Endodermal cell (in vitro differentiated cells): ENCODE measurements around the gene MALL. TPM values are rescaled to one million over a fixed set of nuclear protein-coding genes. Genes with fewer than 3 reads are reported as not detected.

Source experiments
- DNase-seq: peaks from one replicate; pipeline ENCODE4 v3.0.0-alpha.2; 2017
- H3K27ac ChIP-seq: 2 replicates; pipeline ENCODE4 v1.5.1; 2013; ENCODE audit warnings: mild to moderate bottlenecking, low read depth, low read length, moderate library complexity
- H3K27me3 ChIP-seq: 2 replicates; pipeline ENCODE4 v1.6.1; 2013; ENCODE audit warnings: mild to moderate bottlenecking, low read length, moderate library complexity; ENCODE audit not compliant: insufficient read depth, control insufficient read depth, poor library complexity, severe bottlenecking
- H3K36me3 ChIP-seq: 2 replicates; pipeline ENCODE4 v1.7.0; 2013; ENCODE audit warnings: mild to moderate bottlenecking, low read length, moderate library complexity; ENCODE audit not compliant: control insufficient read depth, insufficient read depth
- H3K4me1 ChIP-seq: one replicate; pipeline ENCODE4 v1.7.0; 2013; ENCODE audit warnings: low read length; ENCODE audit not compliant: control insufficient read depth, insufficient read depth
- H3K4me3 ChIP-seq: 2 replicates; pipeline ENCODE4 v1.5.1; 2013; ENCODE audit warnings: mild to moderate bottlenecking, low read length, moderate library complexity
- H3K9ac ChIP-seq: 2 replicates; pipeline ENCODE4 v1.6.1; 2013; ENCODE audit warnings: mild to moderate bottlenecking, low read length, moderate library complexity; ENCODE audit not compliant: poor library complexity, severe bottlenecking; ENCODE audit errors: extremely low read depth
- H3K9me3 ChIP-seq: 2 replicates; pipeline ENCODE4 v1.6.1; 2013; ENCODE audit warnings: mild to moderate bottlenecking, low read length, moderate library complexity; ENCODE audit not compliant: control insufficient read depth
- H3K27ac Mint-ChIP-seq: 2 replicates; pipeline ENCODE4 v1.8.0; 2020; ENCODE audit warnings: mixed read lengths
- H3K27me3 Mint-ChIP-seq: 2 replicates; pipeline ENCODE4 v1.8.0; 2021; ENCODE audit warnings: mild to moderate bottlenecking, mixed read lengths; ENCODE audit not compliant: insufficient read depth
- H3K36me3 Mint-ChIP-seq: 2 replicates; pipeline ENCODE4 v1.8.0; 2020; ENCODE audit warnings: low read depth, mixed read lengths
- H3K4me1 Mint-ChIP-seq: 2 replicates; pipeline ENCODE4 v1.8.0; 2020; ENCODE audit warnings: mixed read lengths
- H3K4me3 Mint-ChIP-seq: 2 replicates; pipeline ENCODE4 v1.8.0; 2020; ENCODE audit warnings: mild to moderate bottlenecking, moderate library complexity, mixed read lengths
- H3K9me3 Mint-ChIP-seq: 2 replicates; pipeline ENCODE4 v1.8.0; 2020; ENCODE audit warnings: mild to moderate bottlenecking, mixed read lengths
- CTCF ChIP-seq: fragments of 200-600 bp; sonication (generic); conservative IDR thresholded peaks from 2 replicates; pipeline ENCODE4 v1.5.0; 2021; ENCODE audit warnings: antibody characterized with exemption, mild to moderate bottlenecking
- WGBS, 2 experiments: methylation state at CpG; one replicate each; pipeline versions ENCODE4 v1.1.5 to v1.1.7; 2013; ENCODE audit warnings: missing lambda C conversion rate in 2 of 2, mixed read lengths in 1 of 2; ENCODE audit not compliant: insufficient coverage in 1 of 2, insufficient read length in 1 of 2; 5-methylcytosine and 5-hydroxymethylcytosine counted together
- total RNA-seq, 2 donors: library from RNA; stranded (reverse); fragmentation: NEBNext Ultra II Directional in 1 of 2; extraction: Animal tissue kit (Norgen Biotek cat#: 25700) in 1 of 2; gene quantifications; 2 replicates in 1 of 2; 3 replicates in 1 of 2; pipeline ENCODE4 v1.2.1, GENCODE V29; 2021

Gene MALL
- total RNA-seq, 2 donors from 2014 or later, result 2.7 to 5.2 TPM

GRCh38 chr2:110153416-110153815, 37.8 kb upstream of the MALL start:
- no peak for TF ChIP-seq CTCF
- Mint-ChIP-seq H3K36me3 (peaks cover 15% of the 10 kb centered on the region), H3K27ac (no peak overlapping the region), H3K9me3 (peaks cover 39% of the 10 kb centered on the region), H3K27me3 (peaks cover 2% of the 10 kb centered on the region), H3K4me1 (no peaks in the 10 kb centered on the region), H3K4me3 (no peak overlapping the region)
- peaks cover 29% of the 10 kb centered on the region for H3K9me3 ChIP-seq
- no peaks in the 10 kb centered on the region for H3K36me3 ChIP-seq
- H3K27ac ChIP-seq, result no peak overlapping the region
- DNase-seq, result no peak
- H3K27me3 ChIP-seq, result no peaks in the 10 kb centered on the region
- H3K4me3 ChIP-seq, result no peak overlapping the region
- H3K9ac ChIP-seq, result no peak overlapping the region
- WGBS, 2 experiments, result 98 to 100% methylated on average over 2 of the region's 2 CpGs
- H3K4me1 ChIP-seq, result no peaks in the 10 kb centered on the region

- Mint-ChIP-seq H3K4me3 (no peak overlapping the region), H3K36me3 (peaks cover 15% of the 10 kb centered on the region), H3K9me3 (peaks cover 42% of the 10 kb centered on the region), H3K4me1 (no peaks in the 10 kb centered on the region), H3K27ac (no peak overlapping the region), H3K27me3 (peaks cover 2% of the 10 kb centered on the region)
- no peak for DNase-seq
- H3K36me3 ChIP-seq, result no peaks in the 10 kb centered on the region
- no peak overlapping the region for H3K27ac ChIP-seq
- H3K4me3 ChIP-seq, result no peak overlapping the region
- no peaks in the 10 kb centered on the region for H3K4me1 ChIP-seq
- H3K27me3 ChIP-seq, result no peaks in the 10 kb centered on the region
- H3K9me3 ChIP-seq, result peaks cover 33% of the 10 kb centered on the region
- no peak overlapping the region for H3K9ac ChIP-seq
- WGBS, 2 experiments, result 90 to 100% methylated on average over 2 to 3 of the region's 3 CpGs
- TF ChIP-seq CTCF, result no peak
Measured at GRCh38 chr2:110152943-110153342, 37.3 kb upstream of the MALL start.

GRCh38 chr2:110149330-110150220, 34.0 kb upstream of the MALL start:
- Histone ChIP-seq H3K4me3 (no peak overlapping the region), H3K27ac (no peak overlapping the region), H3K9me3 (peaks cover 11% of the 10 kb centered on the region), H3K36me3 (no peaks in the 10 kb centered on the region), H3K9ac (no peak overlapping the region), H3K4me1 (no peaks in the 10 kb centered on the region), H3K27me3 (no peaks in the 10 kb centered on the region)
- H3K9me3 Mint-ChIP-seq, result peaks cover 22% of the 10 kb centered on the region
- DNase-seq, result no peak
- WGBS, 2 experiments, result 72 to 88% methylated on average over 2 to 6 of the region's 6 CpGs
- no peak overlapping the region for H3K4me3 Mint-ChIP-seq
- peaks cover 6% of the 10 kb centered on the region for H3K36me3 Mint-ChIP-seq
- no peak for TF ChIP-seq CTCF
- H3K4me1 Mint-ChIP-seq, result no peaks in the 10 kb centered on the region
- no peak overlapping the region for H3K27ac Mint-ChIP-seq
- H3K27me3 Mint-ChIP-seq, result peaks cover 1% of the 10 kb centered on the region
